ENCODE data around the gene CRELD2.

Gene CRELD2

DNA sequence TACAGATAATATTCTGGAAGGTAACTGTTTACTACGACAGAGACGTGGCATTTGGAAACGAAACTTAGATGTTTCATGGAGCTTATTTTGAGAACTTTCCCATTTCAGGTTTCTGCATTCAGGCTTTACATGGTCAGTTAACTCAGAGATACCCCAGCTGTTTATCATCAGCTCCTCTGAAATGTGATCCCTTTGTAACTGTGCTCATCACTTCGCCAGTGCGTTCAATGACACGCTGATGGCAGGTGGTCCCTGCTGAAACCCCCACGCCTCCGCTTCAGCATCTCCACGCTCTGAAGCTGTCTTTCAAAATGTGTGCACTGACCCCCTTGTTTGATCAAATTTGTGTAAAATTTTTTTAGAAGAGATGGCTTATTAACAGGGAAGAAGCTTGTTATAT lies 30.7 kb upstream of the CRELD2 start:
- no peak for DNase-seq (ENCODE audit: low spot score)

- DNase-seq (ENCODE audit: low spot score), result no peak
Measured at GRCh38 chr22:49889071-49889470, 29.4 kb upstream of the CRELD2 start.

DNA sequence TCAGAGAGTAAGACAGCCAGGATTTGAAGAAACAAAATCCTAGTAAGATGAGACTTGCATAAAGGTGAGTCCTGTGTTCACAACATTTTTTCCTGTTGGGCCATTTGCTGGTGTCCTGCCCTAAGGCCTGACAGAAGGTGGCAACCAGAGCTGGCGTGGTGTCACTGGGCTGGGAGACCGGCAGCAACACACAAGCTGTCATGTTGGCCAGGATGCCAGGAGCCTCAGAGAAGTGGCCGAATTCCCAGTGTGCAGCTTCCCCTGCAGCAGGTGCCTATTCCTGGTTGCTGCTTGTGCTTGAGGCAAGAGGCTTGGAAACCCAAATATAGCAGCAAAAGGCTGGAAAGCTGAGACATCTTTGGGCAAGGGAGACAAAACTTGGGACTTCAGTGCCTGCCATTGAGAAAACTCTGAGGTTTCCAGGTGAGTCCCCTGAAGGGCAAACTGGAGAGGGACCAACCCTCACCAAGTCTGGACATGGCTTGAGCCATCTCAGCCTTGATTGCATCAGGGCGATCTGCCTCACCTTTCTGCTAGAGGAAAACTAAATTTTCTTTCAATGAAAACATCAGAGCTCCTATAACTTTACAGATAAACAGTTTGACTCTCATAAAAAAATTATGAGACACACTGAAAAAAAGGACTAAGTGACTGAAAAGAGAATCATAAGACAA lies 26.1 kb upstream of the CRELD2 start:
- no peak for DNase-seq (ENCODE audit: low spot score)

DNA sequence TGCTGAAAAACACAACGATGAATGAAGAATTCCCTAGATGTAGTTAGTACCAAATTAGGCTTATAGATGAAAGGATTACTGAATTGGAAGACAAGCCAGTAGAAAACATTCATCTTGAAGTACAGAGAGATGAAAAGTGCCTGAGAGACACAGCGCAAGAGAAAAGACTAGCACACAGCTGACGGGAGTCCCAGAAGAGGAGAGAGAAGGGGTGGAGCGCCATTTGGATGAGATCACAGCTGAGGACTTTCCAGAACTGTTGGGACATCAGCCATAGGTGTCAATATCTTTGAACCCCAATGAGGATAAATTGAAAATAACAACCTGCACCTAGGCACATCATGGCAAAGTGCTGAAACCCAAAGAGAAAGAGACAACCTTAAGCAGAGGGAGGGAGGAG lies 25.4 kb upstream of the CRELD2 start:
- DNase-seq (ENCODE audit: low spot score), result no peak

DNA sequence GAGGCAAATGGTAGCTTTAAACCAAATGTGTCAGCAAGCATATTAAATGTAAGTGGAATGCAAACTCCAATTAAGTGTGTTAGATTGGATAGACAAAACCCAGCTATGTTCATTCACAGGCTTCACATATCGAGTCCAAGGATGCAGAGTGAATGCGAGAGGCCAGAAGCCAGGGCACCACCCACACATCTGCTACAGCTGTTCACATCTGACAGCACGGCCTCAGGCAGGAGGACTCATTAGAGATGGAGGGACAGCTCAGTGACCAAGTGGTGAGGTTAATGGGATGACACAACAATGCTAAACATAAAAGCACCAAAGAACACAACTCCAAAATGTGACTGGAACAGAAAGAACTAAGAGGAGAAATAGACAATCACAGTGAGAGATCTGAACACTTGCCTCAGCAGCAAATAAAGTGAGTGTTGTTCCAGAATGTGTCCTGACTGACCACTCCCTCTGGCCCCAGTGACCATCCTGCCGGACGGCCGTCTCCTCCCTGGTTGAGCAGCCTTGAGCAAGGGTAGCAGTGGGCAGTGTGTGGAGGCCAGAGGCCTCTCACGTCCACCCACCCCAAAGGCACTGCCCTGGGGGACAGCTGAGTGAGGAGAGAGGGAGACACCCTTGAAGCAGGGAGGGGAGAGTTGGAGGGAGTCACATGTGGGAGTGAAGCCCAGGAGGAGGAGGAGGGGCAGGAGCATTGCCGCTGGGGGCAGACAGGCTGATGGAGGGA lies 23.9 kb upstream of the CRELD2 start:
- DNase-seq (ENCODE audit: low spot score), result no peak

GRCh38 chr22:49896201-49896600 lies 22.2 kb upstream of the CRELD2 start:
- no peak for DNase-seq (ENCODE audit: low spot score)

DNA sequence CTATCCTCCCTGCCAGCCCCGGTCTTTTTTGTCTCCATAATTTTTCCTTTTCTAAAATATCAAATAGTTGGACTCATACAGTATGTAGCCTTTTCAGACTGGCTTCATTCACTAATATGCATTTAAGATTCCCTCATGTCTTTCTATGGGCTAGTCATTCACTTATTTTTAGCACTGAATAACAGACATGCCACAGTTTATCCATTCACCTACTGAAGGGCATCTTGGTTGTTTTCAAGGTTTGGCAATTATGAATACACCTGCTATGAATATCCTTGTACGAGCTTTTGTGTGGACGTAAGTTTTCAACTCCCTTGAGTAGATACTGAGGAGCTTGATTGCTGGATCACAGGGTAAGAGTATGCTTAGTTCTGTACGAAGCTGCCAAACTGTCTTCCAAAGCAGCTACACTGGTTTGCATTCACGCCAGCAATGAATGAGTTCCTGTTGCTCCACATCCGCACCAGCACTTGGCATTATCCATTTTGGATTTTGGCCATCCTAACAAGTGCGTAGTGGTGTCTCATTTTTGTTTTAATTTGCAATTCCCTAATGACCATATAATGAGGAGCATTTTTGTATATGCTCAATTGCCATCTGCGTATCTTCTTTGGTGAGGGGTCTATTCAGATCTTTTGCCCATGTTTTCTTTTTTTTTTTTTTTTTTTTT lies 21.3 kb upstream of the CRELD2 start:
- no peak for DNase-seq (ENCODE audit: low spot score)

DNA sequence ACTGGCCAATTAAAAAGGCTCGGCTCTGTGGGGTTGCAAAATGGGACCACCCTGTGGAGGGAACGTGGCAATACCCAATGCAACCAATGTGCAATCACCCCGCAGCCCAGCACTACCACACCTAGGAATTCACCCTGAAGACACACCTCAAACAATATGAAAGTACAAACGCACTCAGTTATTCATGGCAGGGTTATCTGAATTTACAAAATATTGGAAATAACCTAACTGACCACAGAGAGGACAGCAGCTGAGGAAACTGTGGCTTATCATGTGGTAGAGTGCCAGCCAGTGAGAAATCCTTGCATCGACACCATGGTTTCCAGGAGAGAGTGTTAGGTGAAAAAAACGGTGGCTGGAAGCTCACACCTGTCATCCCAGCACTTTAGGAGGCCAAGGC lies 18.9 kb upstream of the CRELD2 start:
- no peak for DNase-seq (ENCODE audit: low spot score)

DNA sequence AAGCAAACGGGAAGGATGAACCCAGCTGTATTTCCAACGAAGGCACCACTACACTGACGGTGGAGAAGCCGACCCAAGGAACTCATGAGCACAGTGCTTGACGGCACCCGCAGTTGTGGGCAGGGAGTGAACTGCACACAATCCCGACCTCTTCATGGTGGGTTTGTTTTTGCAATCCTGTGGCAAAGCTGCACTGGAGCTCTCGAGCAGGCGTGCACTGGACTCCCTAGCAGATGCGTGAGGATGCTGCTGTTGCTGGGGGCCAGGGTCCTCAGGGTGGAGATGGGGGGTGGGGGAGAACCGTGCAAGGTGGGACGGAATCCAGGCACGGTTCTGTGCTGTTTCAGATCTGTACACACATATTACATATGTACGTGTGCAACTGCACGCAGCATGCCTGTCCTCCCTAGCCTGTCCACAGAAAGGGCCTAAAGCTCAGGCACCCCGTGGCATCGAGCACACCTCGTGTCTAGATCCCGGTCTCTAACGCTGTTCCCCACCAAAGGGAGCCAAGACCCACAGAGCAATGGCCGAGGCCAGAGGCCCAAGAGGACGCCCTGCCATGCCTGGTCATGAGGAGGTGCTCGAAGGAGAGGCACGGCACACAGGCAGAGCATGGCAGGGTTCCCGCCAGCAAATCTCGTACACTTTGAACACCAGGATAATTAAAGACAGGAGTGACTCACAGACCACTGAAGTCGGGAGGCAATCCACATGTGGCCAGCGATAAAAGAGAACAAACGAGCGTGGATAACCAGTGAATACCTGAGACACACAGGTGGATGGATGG lies 17.8 kb upstream of the CRELD2 start:
- no peak for DNase-seq (ENCODE audit: low spot score)

DNA sequence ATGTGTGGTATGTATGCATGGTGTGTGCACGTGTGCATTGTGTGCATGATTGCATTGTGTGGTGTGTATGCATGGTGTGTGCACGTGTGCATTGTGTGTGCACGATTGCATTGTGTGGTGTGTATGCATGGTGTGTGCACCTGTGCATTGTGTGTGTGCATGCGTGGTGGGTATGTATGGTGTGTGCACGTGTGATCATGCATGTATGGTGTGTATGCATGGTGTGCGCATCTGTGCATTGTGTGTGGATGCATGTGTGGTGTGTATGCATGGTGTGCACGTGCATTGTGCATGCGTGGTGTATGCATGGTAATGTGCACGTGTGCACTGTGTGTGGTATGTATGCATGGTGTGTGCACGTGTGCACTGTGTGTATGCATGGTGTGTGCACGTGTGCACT lies 17.0 kb upstream of the CRELD2 start:
- DNase-seq (ENCODE audit: low spot score), result no peak

DNA sequence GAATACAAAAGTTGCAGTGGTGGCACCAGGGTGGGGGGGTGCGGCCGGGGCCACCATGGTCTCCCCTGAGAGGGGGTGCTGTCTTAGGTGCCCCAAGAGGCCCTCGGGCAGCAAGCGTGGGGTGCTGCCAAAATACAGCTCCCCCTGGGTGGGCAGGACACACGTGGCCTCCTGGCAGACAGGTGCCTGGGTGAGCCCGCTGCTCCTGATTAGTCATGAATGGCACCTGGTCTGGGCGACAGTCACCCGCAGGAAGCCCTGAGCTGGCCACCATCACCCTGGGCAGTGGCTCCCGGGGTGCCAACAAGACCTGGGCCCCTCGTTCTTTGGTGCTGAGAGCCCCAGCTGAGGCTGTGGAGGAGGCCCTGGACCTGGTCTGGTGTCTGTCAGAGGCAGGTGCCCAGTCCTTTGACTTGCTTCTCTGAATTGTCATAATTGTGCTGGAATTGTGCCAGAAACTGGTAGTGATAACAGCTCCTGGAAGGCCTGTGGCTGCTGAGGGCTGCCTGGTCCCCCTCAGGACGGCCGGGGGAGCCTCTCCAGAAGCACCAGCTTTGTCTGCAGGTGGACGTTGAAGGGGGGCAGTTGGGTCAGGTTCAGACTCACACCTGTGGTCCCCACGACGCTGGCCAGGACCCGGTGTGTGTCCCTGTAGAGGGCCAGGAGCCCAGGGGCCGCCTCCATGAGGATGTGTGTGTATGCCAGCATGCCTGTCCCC lies 15.0 kb upstream of the CRELD2 start:
- no peak for DNase-seq (ENCODE audit: low spot score)

- DNase-seq (ENCODE audit: low spot score), result no peak
Measured at GRCh38 chr22:49904040-49904369, 14.4 kb upstream of the CRELD2 start.

GRCh38 chr22:49905465-49905864 lies 13.0 kb upstream of the CRELD2 start:
- no peak for DNase-seq (ENCODE audit: low spot score)

DNA sequence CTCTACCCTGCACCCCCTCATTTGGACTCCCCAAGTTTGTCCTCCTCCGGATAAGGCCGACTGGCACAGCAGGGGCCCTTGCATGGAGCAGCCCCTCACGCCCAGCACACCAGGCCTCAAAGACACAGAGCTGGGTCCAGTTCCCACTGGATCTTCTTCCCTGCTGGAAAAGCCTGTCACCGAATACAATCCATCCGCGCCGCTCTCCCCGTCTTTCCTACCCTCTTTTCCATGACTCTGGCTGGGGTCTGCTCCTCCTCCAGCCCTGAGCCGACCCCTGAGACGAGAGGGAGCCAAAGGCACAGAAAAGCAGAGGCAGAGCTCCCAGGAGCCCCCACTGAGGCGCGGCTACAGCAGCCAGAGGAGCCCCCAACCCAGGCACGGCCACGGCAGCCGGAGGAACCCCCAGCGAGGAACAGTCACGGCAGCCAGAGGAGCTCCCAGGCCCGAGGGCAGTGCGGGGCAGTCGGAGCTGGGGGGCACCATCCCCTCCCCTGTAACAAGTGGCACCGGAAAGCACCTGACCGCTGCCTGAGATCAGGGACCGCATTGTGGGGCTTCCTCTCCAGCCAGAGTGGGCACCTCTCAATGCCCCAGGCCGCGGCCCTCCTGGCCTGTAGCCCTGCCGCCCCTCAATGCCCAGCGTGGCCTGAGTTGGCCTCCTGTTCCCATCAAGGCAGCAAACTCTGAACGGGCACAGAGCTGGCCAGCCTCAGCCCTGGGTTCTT lies 12.2 kb upstream of the CRELD2 start:
- DNase-seq (ENCODE audit: low spot score), result no peak

- no peak for DNase-seq (ENCODE audit: low spot score)
Measured at GRCh38 chr22:49906799-49907290, 11.6 kb upstream of the CRELD2 start.

GRCh38 chr22:49907807-49908206 lies 10.6 kb upstream of the CRELD2 start:
- DNase-seq (ENCODE audit: low spot score), result no peak

- DNase-seq (ENCODE audit: low spot score), result no peak
Measured at GRCh38 chr22:49909476-49910205, 8.8 kb upstream of the CRELD2 start.

GRCh38 chr22:49910229-49911155 lies 7.9 kb upstream of the CRELD2 start:
- DNase-seq (ENCODE audit: low spot score), result no peak

DNA sequence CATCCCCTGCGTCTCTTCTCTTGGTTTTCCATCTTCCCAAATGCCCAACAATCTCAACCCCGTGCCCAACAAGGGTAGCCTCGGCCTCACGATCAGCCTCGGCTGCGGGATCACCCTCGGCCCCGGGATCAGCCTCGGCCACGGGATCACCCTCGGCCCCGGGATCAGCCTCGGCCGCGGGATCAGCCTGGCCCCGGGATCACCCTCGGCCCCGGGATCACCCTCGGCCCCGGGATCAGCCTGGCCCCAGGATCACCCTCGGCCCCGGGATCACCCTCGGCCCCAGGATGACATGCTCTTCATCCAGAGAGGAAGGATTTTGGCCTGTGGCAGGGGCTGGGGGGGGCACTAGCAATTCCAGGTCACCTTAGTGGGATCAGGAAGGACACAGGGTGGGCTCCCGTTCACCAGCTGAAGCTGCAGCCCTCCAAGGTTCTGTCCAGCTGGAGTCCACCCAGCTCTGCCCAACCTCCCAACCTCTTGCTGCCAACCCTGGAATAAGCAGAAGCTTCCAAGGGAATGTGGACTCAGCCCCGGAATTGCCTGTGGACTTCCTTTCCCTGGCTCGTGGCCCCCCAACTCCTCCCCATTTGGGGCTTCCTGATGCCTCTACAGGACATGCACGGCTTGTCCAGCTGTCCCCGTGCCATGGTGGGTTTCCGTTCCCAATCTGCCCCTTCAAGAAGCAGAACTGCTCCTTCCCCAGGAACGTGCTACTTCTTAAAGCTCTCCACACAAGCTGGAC lies 6.4 kb upstream of the CRELD2 start:
- no peak for DNase-seq (ENCODE audit: low spot score)
